Activated T-helper 9 cell treated with anti-CD3 and anti-CD28 coated beads, Interleukin-2, amount 50 U/mL, for 16 hours (primary cell): ENCODE results near the gene INPP5D.
"Not testable (repeated sequence)": the region's sequence is repeated elsewhere in the genome, so short reads cannot be mapped to it uniquely, and the experiment has no call there.

Experiments used
- DNase-seq: peaks from one replicate; pipeline ENCODE4 v3.0.0-alpha.2; 2020; ENCODE audit warnings: low read depth

Gene INPP5D

DNA sequence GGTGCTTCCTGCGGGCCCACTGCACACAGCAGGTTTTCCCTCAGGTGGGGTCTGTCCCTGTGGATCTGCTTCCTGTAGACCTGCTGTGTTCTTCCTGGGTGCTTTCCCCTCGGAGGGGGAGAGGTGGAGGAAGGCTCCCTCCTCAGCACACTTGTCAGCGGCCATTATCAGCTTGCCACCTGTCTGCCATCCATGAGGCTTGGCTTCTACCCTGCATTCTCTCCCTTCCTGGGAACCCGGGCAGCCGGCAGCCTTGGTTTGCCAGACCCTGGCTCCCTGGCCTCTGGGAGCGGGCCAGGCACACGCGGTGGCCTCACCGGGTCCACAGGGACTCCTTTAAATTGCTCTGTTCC, 58.5 kb downstream of the INPP5D start:
- DNase-seq, result no peak

DNA sequence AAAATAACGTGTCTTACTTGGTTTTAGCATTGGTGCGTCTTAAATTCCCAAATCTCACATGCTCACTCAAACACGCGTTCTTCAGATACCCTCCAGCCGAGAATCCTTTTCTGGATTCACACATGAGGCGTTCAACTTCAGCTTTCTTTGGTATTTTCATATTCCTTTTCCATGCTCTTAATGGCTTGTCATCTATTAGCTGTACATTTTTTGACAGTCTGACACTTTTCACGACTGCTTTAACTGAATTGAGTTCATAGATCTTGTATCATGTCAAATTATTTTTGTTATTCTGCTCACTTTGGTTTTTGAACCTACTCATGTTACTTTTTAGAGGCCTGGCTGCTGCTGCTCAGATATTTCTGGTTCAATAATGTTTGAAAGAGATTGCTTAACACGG, 59.0 kb downstream of the INPP5D start:
- DNase-seq, result no peak

DNA sequence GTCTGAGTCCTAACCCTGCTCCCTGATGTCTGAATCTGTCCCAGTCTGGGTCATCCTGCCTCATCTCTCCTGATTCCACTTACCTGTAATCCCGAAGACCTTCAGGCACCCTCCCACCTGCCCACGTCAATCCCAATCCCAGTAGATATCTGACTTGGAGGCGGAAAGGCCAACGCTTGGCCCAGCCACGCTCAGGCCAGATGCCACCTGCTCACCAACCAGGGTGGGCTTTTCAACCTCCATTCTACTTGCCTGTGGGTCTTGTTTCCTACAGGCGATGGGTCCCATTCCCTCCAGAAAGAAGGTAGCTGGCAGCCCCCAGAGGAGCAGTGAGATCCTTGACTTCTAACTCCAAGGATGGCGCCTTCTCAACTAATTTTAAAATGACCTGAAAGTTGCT, 59.7 kb downstream of the INPP5D start:
- DNase-seq, result no peak

DNA sequence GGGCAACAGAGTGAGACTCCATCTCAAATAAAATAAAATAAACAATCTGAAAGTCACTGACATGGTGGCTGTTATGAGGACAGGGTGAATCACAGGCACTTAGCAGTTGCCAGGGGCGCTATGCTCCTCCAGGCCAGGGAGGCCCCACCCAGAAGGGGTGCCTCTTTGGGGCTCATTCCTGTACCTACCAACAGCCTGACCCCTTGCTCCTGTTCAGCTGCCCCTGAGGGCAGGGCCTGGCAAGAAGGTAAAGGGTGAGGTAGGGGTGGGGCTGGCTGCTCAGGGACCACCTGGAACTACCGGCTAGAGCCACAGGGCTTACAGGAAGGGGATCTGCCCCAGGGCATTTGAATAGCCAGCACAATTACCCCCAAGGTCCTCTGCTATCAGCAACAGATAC, 60.3 kb downstream of the INPP5D start:
- no peak for DNase-seq

DNA sequence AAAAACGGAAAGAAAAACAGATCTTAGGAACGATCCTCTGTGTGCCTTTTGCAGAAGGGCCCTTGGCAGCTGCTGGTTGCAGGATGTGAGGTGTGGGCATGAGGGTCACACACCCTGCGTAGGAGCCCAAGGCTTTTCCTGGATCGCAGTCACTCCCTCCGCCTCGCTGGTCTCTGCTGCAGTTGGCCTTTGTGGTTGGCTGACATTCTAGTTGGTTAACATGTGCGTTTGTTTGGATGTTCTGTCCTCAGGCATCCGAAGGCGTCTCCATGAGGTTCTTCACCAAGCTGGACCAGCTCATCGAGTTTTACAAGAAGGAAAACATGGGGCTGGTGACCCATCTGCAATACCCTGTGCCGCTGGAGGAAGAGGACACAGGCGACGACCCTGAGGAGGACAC, 61.7 kb downstream of the INPP5D start:
- DNase-seq, result no peak

DNA sequence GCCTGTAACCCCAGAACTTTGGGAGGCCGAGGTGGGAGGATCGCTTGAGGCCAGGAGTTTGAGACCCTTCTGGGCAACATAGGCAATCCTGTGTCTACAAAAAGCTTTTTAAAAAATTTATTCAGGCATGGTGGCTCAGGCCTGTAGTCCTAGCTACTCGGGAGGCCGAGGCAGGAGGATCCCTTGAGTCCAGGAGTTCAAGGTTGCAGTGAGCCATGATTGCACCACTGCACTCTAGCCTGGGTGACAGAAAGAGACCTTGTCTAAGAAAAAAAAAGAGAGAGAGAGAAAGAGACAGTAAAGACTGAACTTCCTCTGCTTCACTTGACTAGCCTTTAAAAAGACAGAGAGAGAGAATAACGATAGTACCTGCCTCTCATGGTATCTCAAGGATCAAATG, 62.4 kb downstream of the INPP5D start:
- no peak for DNase-seq

DNA sequence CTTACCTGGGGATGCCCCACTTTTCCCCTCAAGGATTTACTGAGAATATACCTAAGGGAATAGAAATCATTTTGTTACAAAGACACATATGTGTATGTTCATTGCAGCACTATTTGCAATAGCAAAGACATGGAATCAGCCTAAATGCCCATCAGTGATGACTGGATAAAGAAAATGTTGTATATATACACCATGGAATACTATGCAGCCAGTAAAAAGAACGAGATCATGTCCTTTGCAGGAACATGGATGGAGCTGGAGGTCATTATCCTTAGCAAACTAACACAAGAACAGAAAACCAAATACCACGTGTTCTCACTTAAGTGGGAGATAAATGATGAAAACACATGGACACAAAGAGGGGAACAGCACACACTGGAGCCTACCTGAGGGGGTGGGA, 63.4 kb downstream of the INPP5D start:
- not testable (repeated sequence) for DNase-seq

DNA sequence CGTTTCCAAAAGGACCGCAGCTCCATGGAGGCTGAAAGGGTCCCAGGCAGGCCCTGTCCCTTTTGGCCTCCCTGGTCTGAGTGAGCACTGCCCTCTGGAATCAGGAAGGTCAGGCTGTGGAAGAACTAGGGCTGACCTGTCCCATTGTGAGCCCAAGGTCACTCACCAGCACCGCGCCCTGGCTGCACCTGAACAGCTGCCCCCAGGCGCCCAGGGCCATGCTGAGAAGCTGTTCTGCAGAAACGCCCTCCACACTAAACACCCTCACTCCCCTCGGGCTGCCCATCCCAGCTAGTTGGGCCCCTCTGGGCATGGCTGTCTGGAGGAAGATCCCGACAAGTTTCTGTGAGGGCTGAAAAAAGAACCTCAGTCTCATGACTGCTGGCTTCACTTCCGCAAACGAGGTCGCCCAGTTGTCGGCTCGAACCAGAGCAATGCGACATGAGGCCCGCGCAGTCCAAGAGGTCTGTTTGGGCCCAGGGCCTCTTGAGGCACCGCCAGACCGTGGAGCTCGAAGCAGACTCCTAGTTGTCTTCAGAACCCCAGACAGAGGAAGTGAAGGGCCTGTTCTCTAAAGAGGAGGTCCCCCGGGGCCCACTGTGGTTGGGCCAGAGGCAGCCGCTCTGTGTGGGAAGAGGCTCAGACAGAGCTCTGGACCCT, 64.4 kb downstream of the INPP5D start:
- no peak for DNase-seq

DNA sequence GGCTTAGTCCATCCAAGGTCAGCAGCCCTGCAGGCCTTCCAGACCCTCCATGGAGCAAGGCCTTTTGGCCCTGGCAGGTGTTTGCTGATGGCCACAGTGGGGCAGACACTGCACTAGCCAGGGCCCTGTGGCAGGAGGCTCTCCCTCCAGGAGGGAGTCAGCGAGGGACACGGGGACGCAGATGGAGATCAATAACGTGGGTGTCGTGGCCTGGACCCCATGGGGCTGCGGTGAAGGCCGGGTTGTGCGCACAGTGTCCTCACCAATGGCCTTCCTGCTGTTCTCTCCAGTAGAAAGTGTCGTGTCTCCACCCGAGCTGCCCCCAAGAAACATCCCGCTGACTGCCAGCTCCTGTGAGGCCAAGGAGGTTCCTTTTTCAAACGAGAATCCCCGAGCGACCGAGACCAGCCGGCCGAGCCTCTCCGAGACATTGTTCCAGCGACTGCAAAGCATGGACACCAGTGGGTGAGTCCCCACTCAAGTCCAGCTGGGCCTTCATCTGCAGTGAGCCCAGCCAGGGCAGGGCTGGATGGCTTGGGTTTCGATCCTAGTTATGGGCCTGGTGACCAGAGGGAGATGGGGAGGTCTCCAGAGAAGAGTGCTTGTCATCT, 65.4 kb downstream of the INPP5D start:
- no peak for DNase-seq

DNA sequence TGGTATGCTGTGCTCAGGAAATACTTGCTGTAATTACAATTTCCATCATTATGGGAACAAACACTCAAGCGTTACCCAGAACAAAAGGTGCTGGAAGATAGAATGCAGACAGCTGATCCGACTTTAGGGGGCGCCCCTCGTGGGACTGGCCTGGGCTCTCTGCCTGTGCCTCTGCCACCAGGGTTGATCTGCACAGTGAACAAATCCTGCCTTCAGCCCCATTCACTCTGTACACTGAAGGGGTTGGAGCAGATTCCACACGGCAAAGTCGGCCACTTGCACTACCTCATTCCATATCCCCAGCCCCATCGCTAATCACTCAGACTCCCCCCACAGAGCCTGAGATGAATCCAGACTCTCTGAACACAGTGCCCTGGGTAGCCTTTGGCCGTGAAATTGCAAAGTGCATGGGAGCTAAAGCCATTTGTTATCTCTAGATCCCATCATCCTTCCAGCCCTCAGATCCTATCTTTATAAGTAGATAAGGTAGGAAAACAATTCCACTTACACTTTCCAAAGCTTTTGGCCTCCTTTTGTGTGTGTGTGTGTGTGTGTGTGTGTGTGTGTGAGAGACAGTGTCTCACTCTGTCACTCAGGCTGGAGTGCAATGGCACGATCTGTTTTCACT, 69.3 kb downstream of the INPP5D start:
- DNase-seq, result no peak

DNA sequence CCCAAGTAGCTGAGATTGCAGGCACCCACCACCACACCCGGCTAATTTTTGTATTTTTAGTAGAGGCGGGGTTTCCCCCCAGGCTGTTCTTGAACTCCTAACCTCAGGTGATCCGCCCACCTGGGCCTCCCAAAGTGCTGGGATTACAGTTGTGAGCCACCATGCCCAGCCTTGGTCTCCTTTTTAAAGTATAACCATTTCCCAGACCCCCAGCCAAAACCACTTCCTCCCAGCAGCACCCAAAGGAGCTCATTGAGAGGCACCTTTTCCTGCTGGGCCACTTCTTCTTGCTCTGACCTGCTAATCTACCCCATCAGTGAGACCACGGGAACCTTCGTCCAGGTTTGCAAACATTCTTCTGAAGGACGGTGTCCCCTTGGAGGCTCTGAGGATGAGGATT, 69.9 kb downstream of the INPP5D start:
- DNase-seq, result no peak

DNA sequence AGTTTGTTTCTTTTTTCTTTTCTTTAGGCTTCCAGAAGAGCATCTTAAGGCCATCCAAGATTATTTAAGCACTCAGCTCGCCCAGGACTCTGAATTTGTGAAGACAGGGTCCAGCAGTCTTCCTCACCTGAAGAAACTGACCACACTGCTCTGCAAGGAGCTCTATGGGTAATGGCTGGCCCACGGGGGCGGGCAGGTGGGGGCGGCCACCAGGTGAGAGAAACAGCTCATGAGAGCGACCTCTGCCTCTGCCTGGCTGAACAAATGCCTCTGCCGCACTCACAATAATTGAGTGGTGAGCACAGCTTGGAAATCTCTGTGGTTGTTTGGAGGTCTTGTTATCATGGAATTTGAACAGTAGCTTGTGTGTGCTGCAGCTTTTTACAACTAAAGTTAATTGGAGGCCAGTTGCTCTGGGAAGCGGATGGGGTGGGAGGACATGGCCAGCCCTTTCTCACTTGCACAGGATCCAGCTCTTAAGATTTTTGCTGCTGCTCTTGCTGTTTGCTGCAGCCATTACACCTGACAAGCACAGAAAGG, 70.4 kb downstream of the INPP5D start:
- no peak for DNase-seq

DNA sequence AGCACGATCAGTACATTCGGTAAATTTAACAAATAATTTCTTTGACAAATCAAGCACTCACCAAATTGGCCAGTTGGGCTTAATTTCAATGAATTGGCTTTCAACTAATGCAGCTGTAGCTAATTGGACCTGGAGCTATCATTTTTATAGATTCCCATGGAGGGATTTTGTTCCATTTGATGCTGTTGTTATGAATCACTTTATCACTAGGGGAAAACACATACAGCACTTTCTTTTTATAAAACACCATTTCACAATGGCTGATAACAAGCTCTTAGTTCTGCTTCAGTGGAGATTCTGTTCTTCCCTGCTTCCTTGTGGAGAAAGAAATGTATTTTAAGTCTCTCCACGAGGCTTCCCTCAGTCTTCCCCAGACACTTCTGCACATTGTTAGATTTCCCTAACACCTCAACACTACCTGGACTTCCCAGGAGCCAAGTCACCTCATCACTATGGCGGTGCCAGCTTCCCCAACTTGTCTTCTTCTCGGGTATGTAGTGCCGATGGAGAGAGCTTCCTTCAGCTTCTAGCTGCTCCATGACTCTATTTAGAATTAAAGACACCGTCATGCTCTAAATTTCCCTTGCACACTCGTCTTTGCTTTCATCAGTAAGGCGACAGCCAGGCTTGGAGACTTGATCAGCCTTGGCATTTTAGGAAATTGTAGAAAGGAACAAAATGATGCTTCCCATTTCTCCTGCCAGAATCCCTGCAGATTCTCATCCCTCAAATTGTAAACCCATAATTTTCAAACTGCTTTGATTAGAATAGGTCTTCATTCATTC, 72.0 kb downstream of the INPP5D start:
- DNase-seq, result no peak

DNA sequence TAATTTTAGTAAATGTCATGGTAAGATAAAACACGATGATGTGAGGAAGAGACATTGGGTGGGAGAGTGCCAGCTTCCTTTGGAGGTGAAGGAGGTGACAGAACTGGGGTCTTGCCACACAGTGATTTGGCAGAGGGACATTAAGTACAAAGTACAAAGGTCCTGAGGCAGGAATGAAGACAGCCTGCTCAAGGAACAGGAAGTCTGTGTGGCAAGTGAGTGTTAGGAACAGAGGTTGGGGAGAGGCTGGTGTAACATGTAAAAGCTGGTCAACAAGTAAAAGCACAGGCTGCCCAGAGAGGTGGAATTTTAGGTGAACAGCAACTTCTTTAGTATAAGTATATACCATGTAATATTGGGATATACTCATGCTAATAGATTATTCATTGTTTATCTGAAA, 73.1 kb downstream of the INPP5D start:
- no peak for DNase-seq

DNA sequence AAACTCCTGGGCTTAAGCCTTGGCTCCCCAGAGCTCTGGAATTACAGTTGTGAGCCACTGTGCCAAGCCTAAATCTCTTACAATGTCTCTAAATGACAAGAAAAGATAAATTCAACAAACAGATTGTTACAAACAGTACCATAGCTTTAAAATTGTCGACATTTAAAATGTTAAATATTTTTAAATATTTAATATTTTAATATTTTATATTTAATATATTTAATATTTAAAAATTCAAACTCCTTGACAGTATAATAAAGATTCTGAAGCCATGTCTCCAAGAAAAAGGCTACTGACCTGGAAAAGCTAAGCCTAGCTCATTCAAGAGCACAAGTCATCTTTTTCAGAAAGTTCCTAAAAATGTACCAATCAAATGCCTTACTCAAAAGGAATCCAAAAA, 75.3 kb downstream of the INPP5D start:
- no peak for DNase-seq

DNA sequence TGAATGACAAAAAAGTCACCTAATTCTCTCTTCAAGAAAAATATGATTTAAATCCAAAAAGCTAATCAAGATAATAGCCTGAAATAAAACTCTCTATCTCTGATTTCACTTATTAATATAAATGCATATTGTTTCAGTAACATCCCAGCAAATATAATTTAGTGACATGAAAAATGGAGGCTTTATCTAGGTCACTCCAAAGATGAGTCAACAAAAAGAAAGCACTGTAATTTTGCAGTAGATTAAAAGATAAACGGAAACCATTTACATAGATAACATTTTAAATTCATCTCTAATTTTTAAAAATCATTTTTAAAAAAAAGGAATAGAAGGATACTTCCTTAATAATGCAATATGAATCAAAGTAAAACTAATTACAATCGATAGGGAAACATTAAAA, 76.9 kb downstream of the INPP5D start:
- DNase-seq, result no peak

DNA sequence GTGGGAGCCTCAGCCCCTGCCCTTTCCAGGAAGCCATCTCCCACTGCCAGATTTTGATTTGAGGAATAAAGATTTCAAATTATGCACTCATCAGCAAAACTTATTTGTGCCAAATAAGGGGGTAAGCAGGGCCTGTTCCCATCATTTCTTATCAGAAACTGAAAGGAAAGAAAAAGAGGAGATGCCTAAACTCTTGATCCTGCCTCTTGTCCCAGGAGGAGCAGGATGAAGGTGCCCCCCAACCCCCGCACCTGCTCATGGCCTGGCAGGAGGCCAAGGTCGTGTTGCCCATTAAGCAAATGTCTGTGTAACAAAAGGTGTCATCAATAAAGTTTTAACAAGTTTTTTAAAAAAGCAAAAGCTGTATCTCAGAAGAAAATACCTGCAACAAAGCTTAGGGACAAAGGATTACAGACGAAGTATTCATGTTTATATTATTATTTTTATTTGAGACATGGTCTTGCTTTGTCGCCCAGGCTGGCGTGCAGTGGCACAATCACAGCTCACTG, 80.0 kb downstream of the INPP5D start:
- no peak for DNase-seq

DNA sequence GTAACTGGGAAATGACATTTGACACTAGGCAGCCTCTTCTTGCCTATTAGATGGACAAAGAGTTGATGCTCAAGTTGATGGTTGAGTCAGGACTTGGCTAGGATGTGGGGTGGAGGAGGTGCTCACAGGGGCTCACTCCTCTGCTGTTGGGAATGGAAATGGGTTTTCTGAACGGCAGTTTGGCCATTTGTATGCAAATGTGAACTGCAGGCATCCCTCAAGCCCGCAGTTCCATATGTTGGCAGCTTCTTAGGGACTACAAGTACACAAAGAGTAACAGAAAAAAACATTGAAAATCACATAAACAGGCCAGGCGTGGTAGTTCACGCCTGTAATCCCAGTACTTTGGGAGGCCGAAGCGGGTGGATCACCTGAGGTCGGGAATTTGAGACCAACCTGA, 80.8 kb downstream of the INPP5D start:
- no peak for DNase-seq

DNA sequence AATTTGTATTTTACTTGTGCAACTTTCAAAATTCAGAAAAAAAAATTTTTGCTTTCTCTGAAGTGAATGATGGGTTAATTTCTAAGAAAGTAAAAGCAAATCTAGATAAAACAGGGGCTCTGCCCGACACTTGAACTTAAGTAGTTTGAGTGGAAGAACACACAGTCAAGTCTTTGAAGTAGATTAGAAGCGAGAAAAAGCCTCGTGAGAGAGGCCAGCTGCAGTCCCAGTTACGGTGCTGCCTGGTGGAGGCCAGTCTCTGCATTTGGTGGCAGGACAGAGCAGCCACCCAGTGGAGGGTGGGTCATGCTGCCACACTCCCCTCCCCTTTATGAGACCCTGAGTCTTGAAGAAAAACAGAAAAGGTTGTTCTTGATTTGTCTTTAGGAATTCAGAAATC, 81.8 kb downstream of the INPP5D start:
- DNase-seq, result no peak

DNA sequence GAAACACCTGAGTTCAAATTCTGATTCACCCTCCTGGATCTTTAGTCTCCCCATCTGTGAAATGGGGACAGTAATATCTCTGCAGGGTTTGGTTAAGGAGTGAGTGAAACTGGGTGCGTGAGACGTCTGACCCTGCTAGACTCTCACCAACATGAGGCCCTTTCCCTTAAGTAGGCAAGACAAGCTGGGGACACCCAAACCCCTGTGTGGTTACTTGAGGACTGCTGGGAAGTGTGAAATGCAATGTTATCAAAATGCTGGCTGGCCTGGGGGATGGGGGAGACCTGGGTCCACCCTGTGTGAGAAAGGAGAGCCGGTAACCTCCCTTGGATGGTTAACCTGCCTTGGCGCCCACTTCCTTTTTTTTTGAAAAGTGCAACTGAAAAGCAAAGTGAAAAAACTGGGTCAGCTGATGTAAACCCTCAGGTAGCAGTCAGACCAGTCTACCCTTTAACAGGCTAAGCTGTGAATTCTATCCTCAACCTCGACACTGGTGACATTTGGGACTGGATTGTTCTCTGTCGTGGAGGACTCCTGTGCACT, 82.3 kb downstream of the INPP5D start:
- no peak for DNase-seq

DNA sequence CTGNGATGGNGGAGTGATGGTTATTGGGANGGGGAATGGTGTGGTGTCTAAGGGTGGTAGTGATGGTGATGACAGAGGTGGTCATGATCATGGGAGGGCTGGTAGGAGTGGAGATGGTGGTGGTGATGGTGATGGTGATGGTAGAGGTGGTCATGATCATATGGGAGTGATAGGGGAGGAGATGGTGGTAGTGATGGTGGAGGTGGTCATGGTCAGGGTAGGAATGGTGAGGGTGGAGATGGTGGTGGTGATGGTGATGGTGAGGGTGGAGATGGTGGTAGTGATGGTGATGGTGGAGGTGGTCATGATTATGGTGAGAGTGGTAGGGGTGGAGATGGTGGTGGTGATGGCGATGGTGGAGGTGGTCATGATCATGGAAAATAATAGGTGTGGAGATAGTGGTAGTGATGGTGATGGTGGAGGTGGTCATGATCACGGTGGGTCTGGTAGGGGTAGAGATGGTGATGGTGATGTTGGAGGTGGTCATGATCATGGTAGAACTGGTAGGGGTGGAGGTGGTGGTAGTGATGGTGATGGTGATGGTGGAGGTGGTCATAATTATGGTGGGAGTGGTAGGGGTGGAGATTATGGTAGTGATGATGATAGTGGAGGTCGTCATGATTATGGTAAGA, 83.7 kb downstream of the INPP5D start:
- DNase-seq, result no peak

DNA sequence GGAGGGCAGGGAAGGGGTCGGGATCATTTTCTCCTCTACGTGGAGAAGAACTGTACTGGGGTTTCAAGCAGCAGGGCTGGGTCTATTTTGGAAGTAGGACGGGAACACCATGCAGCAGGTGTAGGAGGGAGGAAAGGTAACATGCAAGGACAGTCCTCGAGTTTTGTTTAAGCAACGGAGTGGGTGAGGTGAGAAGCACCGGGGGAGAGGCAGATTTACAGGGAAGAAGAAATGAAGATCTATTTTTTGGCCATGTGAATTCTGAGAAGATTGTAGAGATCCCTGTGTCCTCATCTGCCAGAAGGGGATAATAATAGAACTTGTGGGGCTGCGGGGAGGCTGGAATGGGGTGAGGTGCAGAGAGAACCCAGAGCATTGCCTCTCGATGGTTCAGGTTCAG, 85.6 kb downstream of the INPP5D start:
- no peak for DNase-seq
